Suppressor macrophage treated with lipopolysaccharide for 1 hour (primary cell): ENCODE results near the gene CSGALNACT2.
"Not testable (repeated sequence)": the region's sequence is repeated elsewhere in the genome, so short reads cannot be mapped to it uniquely, and the experiment has no call there.

ENCODE experiments used
- DNase-seq, 3 donors: peaks; one replicate each; pipeline ENCODE4 v3.0.0-alpha.2; 2020 to 2022

The CSGALNACT2 gene

DNA sequence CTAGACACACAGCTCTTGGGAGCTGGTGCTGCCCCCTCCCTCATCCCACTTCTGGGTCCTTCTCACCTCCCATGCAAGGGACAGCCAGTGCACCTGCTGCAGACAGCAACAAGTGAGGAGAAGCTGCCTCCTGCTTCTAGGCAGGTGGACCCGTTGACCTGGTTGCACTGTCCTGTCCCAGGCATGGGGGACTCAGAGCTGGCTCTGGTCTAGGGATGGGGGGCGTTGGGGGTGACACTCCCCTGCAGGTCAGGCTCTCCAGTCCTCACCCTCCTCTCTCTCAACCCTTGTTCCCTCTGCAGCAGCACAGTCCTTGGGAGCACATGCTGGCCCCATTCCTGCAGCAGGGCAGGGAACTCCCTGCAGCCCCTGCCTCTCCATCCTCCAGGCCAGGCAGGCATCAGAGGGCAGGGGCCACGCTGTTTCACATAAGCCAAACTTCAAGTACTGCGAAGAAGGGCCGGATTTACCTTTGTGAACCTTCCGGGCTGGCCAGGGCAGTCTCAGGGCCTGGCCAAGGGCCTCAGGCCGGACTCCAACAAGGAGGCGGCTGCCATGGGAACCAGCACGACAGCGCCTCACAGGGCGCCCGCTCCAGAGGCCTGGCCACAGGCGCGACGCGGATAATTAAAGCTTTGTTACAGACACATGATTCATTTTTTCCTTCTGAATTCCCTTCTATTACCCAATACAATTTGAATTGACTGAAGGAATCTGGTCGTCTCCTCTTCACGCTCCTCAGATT lies 80.1 kb downstream of the CSGALNACT2 start:
- DNase-seq: no peak

- DNase-seq: no peak
Measured at GRCh38 chr10:43218951-43219837, 80.9 kb downstream of the CSGALNACT2 start.

GRCh38 chr10:43219848-43220247 lies 81.6 kb downstream of the CSGALNACT2 start:
- DNase-seq: no peak

DNA sequence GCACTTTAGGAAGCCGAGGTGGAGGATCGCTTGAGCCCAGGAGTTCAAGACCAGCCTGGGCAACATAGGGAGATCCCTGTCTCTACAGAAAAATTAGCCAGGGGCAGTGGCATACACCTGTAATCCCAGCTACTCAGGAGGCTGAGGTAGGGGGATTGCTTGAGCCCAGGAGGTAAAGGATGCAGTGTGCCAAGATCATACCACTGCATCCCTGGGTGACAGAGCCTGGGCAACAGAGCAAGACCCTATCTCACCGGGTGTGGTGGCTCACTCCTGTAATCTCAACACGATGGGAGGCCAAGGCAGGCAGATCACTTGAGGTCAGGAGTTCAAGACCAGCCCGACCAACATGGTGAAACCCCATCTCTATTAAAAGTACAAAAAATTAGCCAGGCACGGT lies 82.0 kb downstream of the CSGALNACT2 start:
- DNase-seq: not testable (repeated sequence)

DNA sequence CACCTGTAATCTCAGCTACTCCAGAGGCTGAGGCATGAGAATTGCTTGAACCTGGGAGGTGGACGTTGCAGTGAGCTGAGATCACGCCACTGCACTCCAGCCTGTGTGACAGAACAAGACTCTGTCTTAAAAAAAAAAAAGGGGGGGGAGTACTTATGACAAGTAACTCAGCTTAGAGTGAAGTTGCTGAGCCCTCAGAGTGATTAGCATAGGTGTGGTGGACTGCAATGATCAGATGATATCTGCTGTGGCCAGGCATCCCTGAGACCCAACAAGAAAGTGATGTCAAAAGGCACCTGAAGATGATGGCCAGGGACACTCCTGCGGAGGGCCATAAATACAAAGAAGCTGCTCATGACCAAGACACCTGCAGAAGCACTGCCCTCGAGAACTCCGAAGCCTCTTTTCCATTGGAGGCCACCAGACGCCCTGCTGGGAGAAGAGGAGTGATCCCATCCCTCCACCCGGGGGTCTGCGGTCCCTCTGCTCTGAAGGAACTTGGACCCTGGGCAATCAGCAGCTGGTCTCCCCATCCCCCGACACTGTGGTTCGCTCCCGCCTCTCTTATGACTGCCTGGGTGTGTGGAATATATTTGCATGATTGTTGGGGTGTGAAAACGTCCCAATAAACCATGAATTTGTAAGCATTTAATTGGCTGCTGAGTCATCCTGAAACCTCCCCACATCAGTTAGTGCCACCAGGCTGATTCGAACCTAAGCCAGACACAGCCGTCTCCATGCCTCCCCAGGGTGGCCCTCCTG lies 82.6 kb downstream of the CSGALNACT2 start:
- DNase-seq: no peak

GRCh38 chr10:43221419-43222209 lies 83.4 kb downstream of the CSGALNACT2 start:
- no peak for DNase-seq

DNA sequence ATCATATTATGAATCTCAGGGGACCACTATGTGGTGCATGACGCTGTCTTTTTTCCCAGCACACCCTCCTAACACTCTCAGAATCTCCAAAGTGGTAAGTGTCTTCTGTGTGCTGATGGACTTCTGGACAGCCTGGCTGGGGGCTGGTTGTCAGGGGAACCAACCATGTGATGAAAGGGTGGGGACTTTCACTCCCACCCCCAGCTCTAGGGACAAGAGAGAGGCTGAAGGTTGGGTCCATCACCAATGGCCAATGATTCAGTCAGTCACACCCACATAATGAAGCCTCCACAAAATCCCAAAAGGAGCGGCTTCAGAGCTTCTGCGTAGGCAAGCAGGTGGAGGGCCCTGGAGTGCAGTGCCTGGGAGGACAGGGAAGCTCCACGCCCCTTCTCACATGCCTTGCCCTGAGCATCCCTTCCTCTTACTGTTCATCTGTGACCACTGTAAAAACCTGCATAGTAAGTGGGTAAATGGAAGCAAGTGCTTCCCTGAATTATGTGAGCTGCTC lies 84.0 kb downstream of the CSGALNACT2 start:
- no peak for DNase-seq

GRCh38 chr10:43223056-43223455 lies 84.8 kb downstream of the CSGALNACT2 start:
- DNase-seq: no peak

DNA sequence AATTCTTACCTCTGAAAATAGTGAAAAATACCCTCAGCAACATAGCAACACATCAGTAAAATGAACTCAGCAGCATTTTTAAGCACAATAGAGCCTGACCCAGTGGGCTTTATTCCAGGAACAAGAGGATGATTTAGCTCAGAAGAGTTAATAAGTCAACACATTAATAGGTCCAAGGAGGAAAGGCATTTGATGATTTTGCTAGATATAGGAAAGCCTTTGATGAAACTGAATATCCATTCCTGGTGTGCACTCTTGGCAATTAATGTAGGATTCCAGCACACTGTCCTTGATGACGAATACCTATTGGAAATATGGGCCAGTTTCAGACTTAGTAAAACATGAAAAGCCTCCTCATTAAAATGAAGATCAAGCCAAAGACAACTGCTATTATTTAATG lies 86.1 kb downstream of the CSGALNACT2 start:
- DNase-seq: no peak

- no peak for DNase-seq
Measured at GRCh38 chr10:43225004-43225786, 87.0 kb downstream of the CSGALNACT2 start.

- peak; percentile 48 to 77 (median 61) for DNase-seq
Measured at GRCh38 chr10:43225787-43226153, 87.5 kb downstream of the CSGALNACT2 start.

GRCh38 chr10:43226441-43226840 lies 88.2 kb downstream of the CSGALNACT2 start:
- DNase-seq: no peak

DNA sequence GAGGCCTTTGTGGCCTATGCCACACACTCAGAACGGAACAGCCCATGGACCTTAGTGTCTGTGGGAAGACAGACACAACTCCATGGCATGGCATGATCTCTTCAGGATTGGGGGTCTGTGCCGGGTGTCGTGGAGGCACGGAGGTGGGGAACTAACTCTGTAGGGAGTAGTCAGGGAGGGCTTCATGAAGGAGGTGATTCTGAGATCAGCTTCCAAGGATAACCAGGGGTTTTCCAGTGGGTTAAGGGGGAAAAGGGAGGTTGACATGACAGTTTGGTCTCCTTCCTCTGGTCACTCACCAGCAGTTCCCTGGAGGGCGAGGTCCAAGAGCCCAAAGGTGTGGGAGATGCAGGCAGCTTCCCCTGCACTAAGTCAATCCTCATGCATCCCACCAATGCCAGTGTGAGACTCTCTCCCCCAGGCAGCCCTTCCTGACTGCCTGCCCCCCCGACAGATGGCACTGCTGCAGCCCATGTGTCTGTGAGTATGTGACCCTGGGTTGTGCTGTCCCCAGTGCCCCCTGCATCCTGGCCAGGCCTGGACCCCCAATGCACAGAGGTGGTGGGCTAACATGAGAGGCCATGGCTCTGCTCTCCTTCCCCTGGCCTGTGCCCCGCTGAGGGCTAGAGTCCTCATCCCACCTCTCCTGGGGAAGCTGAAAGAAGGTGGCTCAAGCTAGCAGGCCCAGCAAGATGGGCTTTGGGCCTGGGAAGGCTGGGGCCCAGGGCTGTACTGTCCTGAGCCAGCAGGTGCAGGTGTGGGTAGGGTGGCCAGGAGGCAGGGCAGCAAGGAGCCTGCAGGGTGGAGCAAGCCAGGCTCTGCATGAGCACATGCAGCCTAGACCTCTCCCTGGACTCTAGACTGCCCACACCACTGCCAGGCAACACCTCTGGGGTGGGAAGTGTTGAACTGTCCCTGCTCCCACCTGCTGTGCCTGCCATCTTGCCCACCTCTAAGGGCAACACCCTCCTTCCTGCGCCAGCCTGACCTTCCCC lies 88.9 kb downstream of the CSGALNACT2 start:
- no peak for DNase-seq

GRCh38 chr10:43227911-43228782 lies 89.9 kb downstream of the CSGALNACT2 start:
- no peak for DNase-seq

DNA sequence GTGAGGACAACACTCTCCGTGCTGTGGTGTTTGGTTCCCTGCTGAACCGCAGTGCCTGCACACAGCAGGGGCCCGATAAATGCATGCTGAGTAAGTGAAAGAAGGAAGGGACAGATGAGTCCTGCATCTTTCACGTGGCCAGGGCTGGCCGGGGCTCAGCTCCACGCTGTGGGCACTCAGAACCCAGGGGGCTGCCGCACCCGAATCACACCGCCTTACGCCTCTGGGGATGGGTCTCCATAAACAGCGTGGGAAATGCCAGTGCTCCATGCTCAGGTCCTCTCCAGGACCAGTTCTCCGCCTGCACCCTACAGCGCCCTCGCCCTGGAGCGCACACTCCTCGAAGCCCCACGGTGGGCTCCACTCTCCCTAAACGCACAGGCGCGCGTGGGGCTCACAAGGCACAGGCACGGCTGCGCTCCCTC lies 90.5 kb downstream of the CSGALNACT2 start:
- no peak for DNase-seq

DNA sequence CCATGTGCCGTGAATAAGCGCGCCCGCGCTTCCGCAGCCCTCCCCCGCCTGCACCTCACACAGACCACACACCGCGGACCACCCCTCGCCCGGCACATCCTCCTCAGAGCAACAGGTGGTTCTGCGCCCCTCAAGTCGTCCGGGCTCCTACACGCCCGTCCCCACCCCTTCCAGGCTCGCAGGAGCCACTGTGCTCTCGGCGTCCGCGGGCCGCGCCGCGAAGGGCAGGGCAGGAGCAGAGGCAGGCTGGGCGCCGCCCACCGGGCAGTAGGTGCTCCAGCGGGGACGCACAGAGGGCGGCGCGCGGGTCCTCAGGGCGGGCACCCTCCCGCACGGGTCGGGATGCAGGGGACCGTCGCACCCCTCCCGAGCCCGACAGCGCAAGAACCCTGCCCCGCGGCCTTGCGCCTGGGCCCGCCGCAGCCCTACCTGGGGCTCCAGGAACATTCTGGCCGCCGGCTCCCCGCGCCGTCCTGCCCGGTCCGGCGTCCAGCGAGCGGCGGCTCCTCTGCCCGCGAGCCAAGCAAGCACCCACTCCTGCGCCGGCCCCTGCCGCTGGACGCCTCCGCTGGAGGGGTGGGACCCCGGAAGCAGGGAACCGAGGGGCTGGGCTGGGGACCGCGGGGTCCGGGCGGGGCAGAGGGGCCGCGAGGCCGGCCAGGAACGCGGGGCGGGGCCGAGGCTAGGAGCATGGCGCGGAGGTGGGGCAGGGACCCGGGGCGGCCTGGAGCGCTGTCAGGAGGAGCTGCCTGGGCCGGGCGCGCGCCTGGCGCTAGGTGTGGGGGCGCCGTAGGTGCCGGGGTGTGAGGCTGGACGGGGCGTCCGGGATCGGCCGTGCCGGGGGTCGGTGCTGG lies 91.2 kb downstream of the CSGALNACT2 start:
- peak in 1 of 3 donors; percentile 22 for DNase-seq

GRCh38 chr10:43230101-43230908 lies 92.1 kb downstream of the CSGALNACT2 start:
- no peak for DNase-seq
